ENCODE results near the gene SND1. TPM values are rescaled to one million over a fixed set of nuclear protein-coding genes. Genes with fewer than 3 reads are reported as not detected.

The SND1 gene
- total RNA-seq, 6 experiments from 2014 or later = 77.5 to 150 (median 126) TPM

- intact Hi-C loops (cut with DNase I) = no loop called here
- TF ChIP-seq POLR2A (IDR thresholded peaks at IDR 0.05) (no peak), CTCF (IDR thresholded peaks at IDR 0.05) (no peak)
- ATAC-seq = no peak
- Histone ChIP-seq H3K4me3 (no peak overlapping the region), H3K9me3 (no peaks in the 10 kb centered on the region), H3K36me3 (peaks cover 0 to 8% (median 2%) of the 10 kb centered on the region in 4 donors), H3K4me1 (no peaks in the 10 kb centered on the region), H3K27ac (no peak overlapping the region), H3K27me3 (no peaks in the 10 kb centered on the region)
- no peak for DNase-seq
- WGBS (ENCODE audit: insufficient coverage, low coverage, low lambda C conversion rate, missing lambda C conversion rate) = 85% methylated on average over 3 of the region's 5 CpGs
Measured at GRCh38 chr7:127940381-127941160, 288.6 kb downstream of the SND1 start.

GRCh38 chr7:127941476-127942210 lies 289.6 kb downstream of the SND1 start:
- Histone ChIP-seq H3K4me1 (no peaks in the 10 kb centered on the region), H3K9me3 (no peaks in the 10 kb centered on the region), H3K27ac (no peak overlapping the region), H3K4me3 (no peak overlapping the region), H3K27me3 (no peaks in the 10 kb centered on the region), H3K36me3 (peaks cover 0 to 8% (median 2%) of the 10 kb centered on the region in 4 donors)
- 94% methylated on average over 8 of the region's 8 CpGs for whole genome bisulfite sequencing (ENCODE audit: insufficient coverage, low coverage, low lambda C conversion rate, missing lambda C conversion rate)
- ATAC-seq = no peak
- intact Hi-C loops (cut with DNase I) = no loop called here
- no peak for DNase-seq
- TF ChIP-seq POLR2A (IDR thresholded peaks at IDR 0.05) = no peak
- no peak for TF ChIP-seq CTCF (IDR thresholded peaks at IDR 0.05)

- Histone ChIP-seq H3K36me3 (peaks cover 0 to 8% (median 2%) of the 10 kb centered on the region in 4 donors), H3K9me3 (no peaks in the 10 kb centered on the region), H3K27me3 (no peaks in the 10 kb centered on the region), H3K4me1 (no peaks in the 10 kb centered on the region), H3K27ac (no peak overlapping the region), H3K4me3 (no peak overlapping the region)
- WGBS (ENCODE audit: insufficient coverage, low coverage, low lambda C conversion rate, missing lambda C conversion rate) = 83% methylated on average over 10 of the region's 16 CpGs
- intact Hi-C loops (cut with DNase I) = no loop called here
- no peak for ATAC-seq
- DNase-seq = no peak
- TF ChIP-seq CTCF (IDR thresholded peaks at IDR 0.05) = no peak
- TF ChIP-seq POLR2A (IDR thresholded peaks at IDR 0.05) = no peak
Measured at GRCh38 chr7:127943541-127944521, 291.8 kb downstream of the SND1 start.

- DNase-seq = no peak
- intact Hi-C loops (cut with DNase I) = no loop called here
- Histone ChIP-seq H3K4me1 (no peaks in the 10 kb centered on the region), H3K9me3 (no peaks in the 10 kb centered on the region), H3K4me3 (no peak overlapping the region), H3K27me3 (no peaks in the 10 kb centered on the region), H3K27ac (no peak overlapping the region), H3K36me3 (peaks cover 0 to 8% (median 4%) of the 10 kb centered on the region in 4 donors)
- TF ChIP-seq CTCF (IDR thresholded peaks at IDR 0.05) = no peak
- TF ChIP-seq POLR2A (IDR thresholded peaks at IDR 0.05) = no peak
- ATAC-seq = no peak
Measured at GRCh38 chr7:127946111-127946510, 294.1 kb downstream of the SND1 start.

All from right lobe of liver (tissue), 6 donors.